GM18951 (cell line): Measurements from ENCODE around the gene ADAMTSL3.

ENCODE experiments used
- POLR2A ChIP-seq: IDR thresholded peaks from 4 replicates; pipeline ENCODE4 v1.6.1; 2011; ENCODE audit warnings: mild to moderate bottlenecking; ENCODE audit not compliant: insufficient read length, insufficient read depth; ENCODE audit errors: extremely low read depth
- in situ Hi-C: fragments of 300-500 bp; cut with MboI; formaldehyde crosslinking; loops from one replicate; pipeline ENCODE4 v1.12.0; 2022; ENCODE audit warnings: low sequenced_read_pairs, mixed read lengths, inconsistent platforms; ENCODE audit not compliant: unreplicated experiment

ADAMTSL3 gene

GRCh38 chr15:83854321-83854720 is 200.4 kb downstream of the ADAMTSL3 start:
- in situ Hi-C loops: no loop called here
- TF ChIP-seq POLR2A: no peak

GRCh38 chr15:83854950-83855707 is 201.2 kb downstream of the ADAMTSL3 start:
- TF ChIP-seq POLR2A: no peak
- in situ Hi-C loops: no loop called here

- no peak for TF ChIP-seq POLR2A
- in situ Hi-C loops: no loop called here
These were observed 202.0 kb downstream of the ADAMTSL3 start for GRCh38 chr15:83855956-83856355.

- in situ Hi-C loops: no loop called here
These were observed 205.0 kb downstream of the ADAMTSL3 start for GRCh38 chr15:83858820-83859505.

GRCh38 chr15:83866692-83867091 is 212.8 kb downstream of the ADAMTSL3 start:
- no peak for TF ChIP-seq POLR2A
- in situ Hi-C loops: no loop called here

More at GRCh38 chr15:83858820-83859505, 205.0 kb downstream of the ADAMTSL3 start:
- no peak for TF ChIP-seq POLR2A

- in situ Hi-C loops: no loop called here
- TF ChIP-seq POLR2A: no peak
These were observed 215.4 kb downstream of the ADAMTSL3 start for GRCh38 chr15:83869341-83869740.

- TF ChIP-seq POLR2A: no peak
- in situ Hi-C loops: no loop called here
These were observed 218.1 kb downstream of the ADAMTSL3 start for GRCh38 chr15:83871808-83872559.

- in situ Hi-C loops: no loop called here
- no peak for TF ChIP-seq POLR2A
These were observed 220.0 kb downstream of the ADAMTSL3 start for GRCh38 chr15:83873966-83874365.

- in situ Hi-C loops: no loop called here
- TF ChIP-seq POLR2A: no peak
These were observed 226.6 kb downstream of the ADAMTSL3 start for GRCh38 chr15:83880529-83880928.

GRCh38 chr15:83881156-83881555 is 227.2 kb downstream of the ADAMTSL3 start:
- TF ChIP-seq POLR2A: no peak
- in situ Hi-C loops: no loop called here

- TF ChIP-seq POLR2A: no peak
- in situ Hi-C loops: no loop called here
These were observed 232.4 kb downstream of the ADAMTSL3 start for GRCh38 chr15:83886321-83886720.

- in situ Hi-C loops: no loop called here
These were observed 233.5 kb downstream of the ADAMTSL3 start for GRCh38 chr15:83887404-83887803.

GRCh38 chr15:83887961-83888360 is 234.0 kb downstream of the ADAMTSL3 start:
- in situ Hi-C loops: no loop called here
- TF ChIP-seq POLR2A: no peak

More at GRCh38 chr15:83887404-83887803, 233.5 kb downstream of the ADAMTSL3 start:
- no peak for TF ChIP-seq POLR2A
